ENCODE measurements around the gene GPR132. TPM values are rescaled to one million over a fixed set of nuclear protein-coding genes. Genes with fewer than 3 reads are reported as not detected.
A peak's percentile ranks its signal among the peaks of the same experiment; 100 is the strongest.

GPR132 gene
- total and polyA plus RNA-seq, 2 donors (not counting 3 experiments of a cell fraction or from before 2014, with no cell fraction given), result not detected

DNA sequence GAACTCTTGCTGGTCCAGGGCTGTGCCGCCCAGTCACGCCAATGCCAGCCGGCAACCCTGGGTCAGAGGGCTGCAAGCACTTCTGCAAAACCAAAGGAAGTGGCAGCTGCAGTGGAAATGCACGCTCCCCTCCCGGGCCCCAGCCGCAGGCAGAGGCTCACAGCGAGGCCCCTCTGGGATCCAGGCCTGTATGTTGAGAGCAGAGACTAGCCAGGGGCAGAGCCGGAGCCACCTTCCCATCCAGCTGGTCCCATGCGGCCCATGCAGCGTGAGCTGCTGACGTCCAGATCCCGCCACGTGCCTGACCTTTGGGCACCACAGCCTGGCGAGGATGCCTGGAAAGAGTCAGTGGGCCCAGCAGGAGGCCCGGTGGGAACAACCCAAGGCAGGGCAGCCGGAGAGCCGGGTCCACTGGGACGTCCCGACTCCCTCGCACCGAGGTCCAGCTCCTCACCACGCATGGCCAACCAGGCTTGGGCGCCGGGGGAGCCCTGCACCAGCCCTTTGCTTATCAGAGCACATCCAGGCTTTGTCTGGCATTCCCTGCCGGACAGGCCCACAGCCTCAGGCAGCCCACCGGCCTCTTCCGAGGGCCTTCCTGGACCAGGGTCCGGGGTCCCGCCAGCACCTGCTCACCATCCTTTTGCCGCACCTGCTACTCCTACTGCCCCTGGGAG lies 4.3 kb downstream of the GPR132 start:
- BruUV-seq (replicated peaks), result no TSS peak

More for the DNA sequence above, 4.3 kb downstream of the GPR132 start:
- no peaks in the 10 kb centered on the region for H3K9me3 ChIP-seq (replicated peaks; ENCODE audit: control insufficient read depth, insufficient read depth, low read length)
- H3K27ac ChIP-seq (ENCODE audit: insufficient read depth, low read depth, low read length), result no peak overlapping the region
- no peaks in the 10 kb centered on the region for H3K79me2 ChIP-seq (ENCODE audit: control insufficient read depth, insufficient read depth, low read length)
- H3K4me2 ChIP-seq (ENCODE audit: insufficient read depth, low read length), result no peak overlapping the region
- DNase-seq (ENCODE audit: low read depth, low spot score) (no peak), FAIRE-seq (no peak)
- peaks cover 20% of the 10 kb centered on the region for H3K4me1 ChIP-seq (ENCODE audit: control insufficient read depth, extremely low read depth, insufficient read depth, low read length)
- no peaks in the 10 kb centered on the region for H4K20me1 ChIP-seq (replicated peaks; ENCODE audit: control insufficient read depth, extremely low read depth, insufficient read depth, low read length)
- intact Hi-C loops (cut with micrococcal nuclease) (no loop called here), dilution Hi-C loops (cut with MboI; ENCODE audit: extremely low pct_ligation_motif_present, low sequenced_read_pairs) (no loop called here)
- H3K4me3 ChIP-seq (replicated peaks in 1 of 3; ENCODE audit: insufficient read depth in 1 of 3, low read depth in 1 of 3, low read length in 3 of 3), result no peak overlapping the region
- no peaks in the 10 kb centered on the region for H3K36me3 ChIP-seq (ENCODE audit: control insufficient read depth in 2 of 2, extremely low read depth in 1 of 2, insufficient read depth in 2 of 2, low read length in 2 of 2)
- TF ChIP-seq MYC (IDR thresholded peaks at IDR 0.05; ENCODE audit: low read depth, low read length) (no peak), EZH2 (IDR thresholded peaks at IDR 0.05; ENCODE audit: borderline replicate concordance, low read depth, low read length, severe bottlenecking) (no peak), FOS (IDR thresholded peaks at IDR 0.05; ENCODE audit: borderline replicate concordance, insufficient read depth, low read length) (no peak), POLR2AphosphoS5 (IDR thresholded peaks at IDR 0.05; ENCODE audit: insufficient read depth, low read depth, low read length) (no peak), GATA2 (IDR thresholded peaks at IDR 0.05; ENCODE audit: insufficient read depth, insufficient read length, low read depth, low read length) (no peak), POLR2A (IDR thresholded peaks at IDR 0.05; ENCODE audit: low read depth, low read length) (no peak), JUN (IDR thresholded peaks at IDR 0.05; ENCODE audit: borderline replicate concordance, insufficient read depth, insufficient read length, low read depth) (no peak)
- TF ChIP-seq, protein P1, sequence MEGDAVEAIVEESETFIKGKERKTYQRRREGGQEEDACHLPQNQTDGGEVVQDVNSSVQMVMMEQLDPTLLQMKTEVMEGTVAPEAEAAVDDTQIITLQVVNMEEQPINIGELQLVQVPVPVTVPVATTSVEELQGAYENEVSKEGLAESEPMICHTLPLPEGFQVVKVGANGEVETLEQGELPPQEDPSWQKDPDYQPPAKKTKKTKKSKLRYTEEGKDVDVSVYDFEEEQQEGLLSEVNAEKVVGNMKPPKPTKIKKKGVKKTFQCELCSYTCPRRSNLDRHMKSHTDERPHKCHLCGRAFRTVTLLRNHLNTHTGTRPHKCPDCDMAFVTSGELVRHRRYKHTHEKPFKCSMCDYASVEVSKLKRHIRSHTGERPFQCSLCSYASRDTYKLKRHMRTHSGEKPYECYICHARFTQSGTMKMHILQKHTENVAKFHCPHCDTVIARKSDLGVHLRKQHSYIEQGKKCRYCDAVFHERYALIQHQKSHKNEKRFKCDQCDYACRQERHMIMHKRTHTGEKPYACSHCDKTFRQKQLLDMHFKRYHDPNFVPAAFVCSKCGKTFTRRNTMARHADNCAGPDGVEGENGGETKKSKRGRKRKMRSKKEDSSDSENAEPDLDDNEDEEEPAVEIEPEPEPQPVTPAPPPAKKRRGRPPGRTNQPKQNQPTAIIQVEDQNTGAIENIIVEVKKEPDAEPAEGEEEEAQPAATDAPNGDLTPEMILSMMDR (IDR thresholded peaks at IDR 0.05; ENCODE audit: extremely low read depth in 1 of 2, insufficient read depth in 1 of 2, low read depth in 1 of 2, low read length in 2 of 2), result no peak
- TF ChIP-seq, protein P2, sequence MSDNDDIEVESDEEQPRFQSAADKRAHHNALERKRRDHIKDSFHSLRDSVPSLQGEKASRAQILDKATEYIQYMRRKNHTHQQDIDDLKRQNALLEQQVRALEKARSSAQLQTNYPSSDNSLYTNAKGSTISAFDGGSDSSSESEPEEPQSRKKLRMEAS (IDR thresholded peaks at IDR 0.05; ENCODE audit: insufficient read depth, insufficient read length), result no peak
- ChIA-PET POLR2A (no interaction called here), CTCF (interaction anchor here (1.0 to 1.8 kb wide), 2 partner anchors 25 to 29 kb away, joined by 4 to 8 read pairs; no protein-coding TSS in a partner anchor)
- H3K9ac ChIP-seq (replicated peaks; ENCODE audit: extremely low read depth, insufficient read depth, low read length), result no peak overlapping the region
- H3K27me3 ChIP-seq (ENCODE audit: control insufficient read depth in 2 of 2, insufficient read depth in 2 of 2, low read length in 2 of 2), result no peaks in the 10 kb centered on the region
- H3K9me1 ChIP-seq (replicated peaks; ENCODE audit: control insufficient read depth, extremely low read depth, insufficient read depth, low read length), result no peaks in the 10 kb centered on the region
- peak overlapping the region; percentile 64 for H2AFZ ChIP-seq (ENCODE audit: low read depth, low read length)
